ENCODE measurements around the gene ELL2. TPM values are rescaled to one million over a fixed set of nuclear protein-coding genes. Genes with fewer than 3 reads are reported as not detected.
A peak's percentile ranks its signal among the peaks of the same experiment; 100 is the strongest.

ELL2 gene
- total and polyA plus RNA-seq, 8 donors: 15.3 to 62.7 (median 24.3) TPM

- no peaks in the 10 kb centered on the region for H3K36me3 ChIP-seq
- ATAC-seq: peak; percentile 78
- intact Hi-C loops (cut with DNase I): loop anchor here in 1 of 2 donors (5.0 kb wide), 1 partner anchor 99 kb away; no protein-coding TSS in a partner anchor
- H3K4me1 ChIP-seq: peaks cover 23 to 44% of the 10 kb centered on the region in 2 donors
- H3K4me3 ChIP-seq: peak overlapping the region; percentile 79 to 89
- peak overlapping the region; percentile 99 to 100 for H3K27ac ChIP-seq
- no peaks in the 10 kb centered on the region for H3K9me3 ChIP-seq
- H3K27me3 ChIP-seq: no peaks in the 10 kb centered on the region
- peak; percentile 69 to 98 (median 83) for DNase-seq
- TF ChIP-seq, protein P1, sequence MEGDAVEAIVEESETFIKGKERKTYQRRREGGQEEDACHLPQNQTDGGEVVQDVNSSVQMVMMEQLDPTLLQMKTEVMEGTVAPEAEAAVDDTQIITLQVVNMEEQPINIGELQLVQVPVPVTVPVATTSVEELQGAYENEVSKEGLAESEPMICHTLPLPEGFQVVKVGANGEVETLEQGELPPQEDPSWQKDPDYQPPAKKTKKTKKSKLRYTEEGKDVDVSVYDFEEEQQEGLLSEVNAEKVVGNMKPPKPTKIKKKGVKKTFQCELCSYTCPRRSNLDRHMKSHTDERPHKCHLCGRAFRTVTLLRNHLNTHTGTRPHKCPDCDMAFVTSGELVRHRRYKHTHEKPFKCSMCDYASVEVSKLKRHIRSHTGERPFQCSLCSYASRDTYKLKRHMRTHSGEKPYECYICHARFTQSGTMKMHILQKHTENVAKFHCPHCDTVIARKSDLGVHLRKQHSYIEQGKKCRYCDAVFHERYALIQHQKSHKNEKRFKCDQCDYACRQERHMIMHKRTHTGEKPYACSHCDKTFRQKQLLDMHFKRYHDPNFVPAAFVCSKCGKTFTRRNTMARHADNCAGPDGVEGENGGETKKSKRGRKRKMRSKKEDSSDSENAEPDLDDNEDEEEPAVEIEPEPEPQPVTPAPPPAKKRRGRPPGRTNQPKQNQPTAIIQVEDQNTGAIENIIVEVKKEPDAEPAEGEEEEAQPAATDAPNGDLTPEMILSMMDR (IDR thresholded peaks at IDR 0.05): peak; percentile 78 to 84
Observed at GRCh38 chr5:95960667-95961616, 709 bp downstream of the ELL2 start.

DNA sequence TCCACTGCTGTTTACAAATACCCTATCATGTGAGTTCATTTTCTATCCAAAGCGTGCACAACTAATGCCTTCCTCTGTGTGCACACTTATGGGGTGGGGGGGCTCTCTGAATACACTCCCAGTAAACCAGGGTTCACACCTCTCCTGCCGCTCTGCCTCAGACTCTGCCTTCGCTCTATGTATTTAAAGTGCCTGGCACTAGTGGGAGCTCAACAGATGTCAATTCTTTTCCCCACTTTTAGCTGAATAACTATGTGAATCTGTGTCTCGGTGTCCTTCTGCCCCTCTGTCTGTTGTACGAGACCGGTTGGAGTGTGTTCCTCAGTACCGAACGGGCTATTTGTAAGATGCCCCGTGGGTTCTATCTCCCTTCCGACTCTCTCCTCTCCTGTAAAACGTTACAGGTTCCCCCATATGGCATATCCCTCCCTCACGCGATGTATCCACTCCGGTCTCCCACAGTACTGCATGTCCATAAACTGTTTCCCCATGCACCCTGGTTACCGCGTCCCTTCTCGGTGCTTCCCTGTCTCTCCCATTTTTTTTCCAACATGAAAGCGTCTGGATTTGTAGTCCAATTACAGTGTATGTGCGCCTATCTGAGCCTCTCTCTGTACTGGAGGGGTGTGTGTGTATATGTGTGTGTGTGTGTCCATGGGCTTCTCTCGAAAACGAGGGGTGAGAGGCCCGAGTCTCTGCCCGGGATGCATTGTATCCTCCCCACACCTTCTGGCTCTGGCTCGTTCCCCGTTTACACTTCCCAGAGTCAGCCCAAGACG lies 1.6 kb downstream of the ELL2 start:
- intact Hi-C loops (cut with DNase I): loop anchor here in 1 of 2 donors (5.0 kb wide), 1 partner anchor 98 kb away; no protein-coding TSS in a partner anchor
- Histone ChIP-seq H3K9me3 (no peaks in the 10 kb centered on the region), H3K27me3 (no peaks in the 10 kb centered on the region), H3K4me3 (peak overlapping the region; percentile 79 to 89), H3K36me3 (no peaks in the 10 kb centered on the region), H3K27ac (peak overlapping the region; percentile 99 to 100), H3K4me1 (peaks cover 23 to 52% of the 10 kb centered on the region in 2 donors)
- TF ChIP-seq, protein P1 (IDR thresholded peaks at IDR 0.05): no peak
- DNase-seq (peak in 2 of 4 donors; percentile 34 to 44), ATAC-seq (peak; percentile 1)

DNA sequence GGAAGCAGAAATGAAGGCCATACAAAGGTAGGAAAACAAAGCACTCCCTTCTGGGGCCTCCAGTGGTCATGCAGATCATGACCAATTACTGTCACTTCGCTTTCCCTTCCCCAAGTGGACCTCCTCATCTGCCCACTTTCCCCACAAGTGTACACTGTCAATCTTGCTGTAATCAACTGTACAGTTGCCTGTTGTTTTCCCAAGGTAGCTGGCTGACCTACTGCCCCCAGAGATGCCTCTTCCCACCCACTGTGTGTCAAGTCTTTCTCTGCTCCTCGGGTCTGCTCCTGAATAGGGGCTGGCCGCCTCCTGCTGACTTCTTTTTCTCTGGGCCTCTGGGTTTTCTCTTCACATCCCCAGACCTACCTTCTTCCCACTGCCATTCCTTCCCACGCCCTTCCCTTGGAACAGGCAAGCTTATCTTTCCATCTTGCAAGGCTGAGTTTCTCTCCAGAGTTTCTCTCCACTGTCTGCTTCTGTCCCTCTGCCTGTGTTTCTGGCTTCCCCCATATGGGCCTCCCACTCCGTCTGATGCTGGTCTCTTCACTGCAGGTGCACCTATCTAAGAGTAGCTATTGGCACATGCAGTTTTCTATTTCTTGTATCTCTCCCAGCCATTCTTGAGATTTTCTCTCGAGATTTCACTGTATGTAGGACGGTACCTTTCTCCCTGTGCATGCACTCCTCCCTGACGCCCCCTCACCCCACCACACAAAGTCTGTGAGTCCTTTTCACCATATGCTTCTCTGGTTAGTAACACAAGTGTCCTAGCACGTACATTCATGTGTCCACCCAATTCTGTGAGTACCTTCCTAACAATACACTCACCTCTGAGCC lies 2.4 kb downstream of the ELL2 start:
- no peaks in the 10 kb centered on the region for H3K27me3 ChIP-seq
- peaks cover 23 to 52% of the 10 kb centered on the region in 2 donors for H3K4me1 ChIP-seq
- TF ChIP-seq, protein P1 (IDR thresholded peaks at IDR 0.05): no peak
- ATAC-seq (no peak), DNase-seq (no peak)
- H3K4me3 ChIP-seq: peak overlapping the region; percentile 79 to 89
- intact Hi-C loops (cut with DNase I): no loop called here
- H3K27ac ChIP-seq: peak overlapping the region in 1 of 2 donors; percentile 99
- no peaks in the 10 kb centered on the region for H3K9me3 ChIP-seq
- no peaks in the 10 kb centered on the region for H3K36me3 ChIP-seq

DNA sequence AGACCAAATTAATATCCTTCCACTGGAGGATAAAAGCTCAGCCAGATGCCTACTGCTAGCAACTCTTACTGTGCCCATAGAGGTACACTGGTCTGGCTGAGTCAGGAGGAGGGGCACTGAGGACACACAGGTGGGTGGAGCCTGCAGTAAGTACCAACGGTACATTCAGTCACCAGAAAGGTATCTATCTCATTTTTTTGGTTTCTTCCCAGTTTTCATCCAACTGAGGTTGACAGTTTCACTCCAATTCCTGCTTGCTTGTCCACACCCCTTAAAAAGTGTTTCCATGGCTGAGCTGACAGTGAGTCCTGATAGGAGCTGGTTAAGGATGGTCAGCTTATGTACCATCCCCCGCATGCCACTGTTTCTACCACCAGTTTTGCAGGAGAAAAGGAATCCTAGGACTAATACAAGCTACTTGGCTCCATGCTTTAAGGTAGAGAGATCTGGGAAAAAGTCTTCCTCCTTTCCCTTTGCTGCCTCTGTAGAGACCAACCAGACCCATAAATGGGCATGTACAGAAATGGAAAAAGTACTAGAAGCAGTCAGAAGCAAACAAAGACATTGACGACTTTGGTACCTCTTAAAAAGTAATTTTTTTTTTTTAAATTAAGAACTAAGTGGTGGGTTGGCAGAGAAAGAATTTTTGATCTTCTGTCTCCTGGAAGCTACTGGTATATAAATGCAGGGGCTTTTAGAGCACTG lies 3.2 kb downstream of the ELL2 start:
- H3K27ac ChIP-seq: peak overlapping the region in 1 of 2 donors; percentile 99

More for the DNA sequence above, 3.2 kb downstream of the ELL2 start:
- TF ChIP-seq, protein P1 (IDR thresholded peaks at IDR 0.05): no peak
- DNase-seq (no peak), ATAC-seq (no peak)
- intact Hi-C loops (cut with DNase I): no loop called here
- Histone ChIP-seq H3K9me3 (no peaks in the 10 kb centered on the region), H3K27me3 (no peaks in the 10 kb centered on the region), H3K4me1 (peaks cover 23 to 58% of the 10 kb centered on the region in 2 donors), H3K4me3 (peak overlapping the region in 1 of 2 donors; percentile 79), H3K36me3 (no peaks in the 10 kb centered on the region)
